Measurements from ENCODE around the gene NOTUM. TPM values are rescaled to one million over a fixed set of nuclear protein-coding genes. Genes with fewer than 3 reads are reported as not detected.

NOTUM gene
- total and polyA plus RNA-seq, 12 donors = 0.07 to 9.7 (median 0.69) TPM; not detected in 3

DNA sequence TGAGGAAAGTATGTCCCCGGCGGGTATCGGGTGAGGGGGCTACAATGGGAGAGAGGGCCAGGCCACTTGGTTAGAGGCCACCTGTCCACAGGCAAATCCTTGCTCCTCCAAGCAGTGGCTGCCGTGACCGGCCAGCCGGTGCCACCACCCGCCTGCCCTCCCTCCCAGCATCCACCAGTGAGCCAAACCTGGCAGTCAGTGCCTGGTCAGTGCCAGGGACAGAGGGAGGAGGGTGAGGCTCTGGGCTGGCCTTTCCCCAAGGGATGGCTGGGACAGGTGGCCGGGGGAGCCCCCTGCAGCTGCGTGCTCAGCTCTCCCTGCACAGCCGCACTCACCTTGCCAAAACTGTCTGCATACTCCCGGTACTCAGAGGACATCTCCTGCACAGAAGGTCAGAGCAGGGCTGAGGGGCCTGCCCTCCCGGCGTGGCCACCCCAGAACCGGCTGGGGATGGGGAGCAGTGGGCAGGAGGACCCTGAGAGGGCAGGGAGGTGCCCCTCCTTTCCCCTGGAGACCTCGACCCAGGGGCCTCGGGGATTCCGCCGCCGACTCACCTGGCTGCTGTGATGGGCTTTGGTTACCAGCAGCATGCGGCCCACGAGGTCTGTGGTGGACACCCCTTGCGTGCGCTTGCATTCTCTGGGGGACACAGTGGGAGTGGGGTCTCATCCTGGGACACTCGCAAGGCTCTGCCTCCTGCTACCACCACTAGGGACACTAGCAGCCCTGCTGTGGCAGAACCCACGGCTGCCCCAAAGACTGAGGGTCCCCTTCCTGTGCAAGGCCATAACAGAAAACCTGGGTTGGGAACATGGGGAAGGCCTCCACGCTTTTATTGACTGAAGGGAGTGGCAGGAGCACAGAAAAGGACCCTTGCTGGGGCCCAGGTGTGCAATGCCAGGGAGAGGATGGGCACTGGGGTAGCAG lies 53.5 kb downstream of the NOTUM start:
- TF ChIP-seq, protein P1, sequence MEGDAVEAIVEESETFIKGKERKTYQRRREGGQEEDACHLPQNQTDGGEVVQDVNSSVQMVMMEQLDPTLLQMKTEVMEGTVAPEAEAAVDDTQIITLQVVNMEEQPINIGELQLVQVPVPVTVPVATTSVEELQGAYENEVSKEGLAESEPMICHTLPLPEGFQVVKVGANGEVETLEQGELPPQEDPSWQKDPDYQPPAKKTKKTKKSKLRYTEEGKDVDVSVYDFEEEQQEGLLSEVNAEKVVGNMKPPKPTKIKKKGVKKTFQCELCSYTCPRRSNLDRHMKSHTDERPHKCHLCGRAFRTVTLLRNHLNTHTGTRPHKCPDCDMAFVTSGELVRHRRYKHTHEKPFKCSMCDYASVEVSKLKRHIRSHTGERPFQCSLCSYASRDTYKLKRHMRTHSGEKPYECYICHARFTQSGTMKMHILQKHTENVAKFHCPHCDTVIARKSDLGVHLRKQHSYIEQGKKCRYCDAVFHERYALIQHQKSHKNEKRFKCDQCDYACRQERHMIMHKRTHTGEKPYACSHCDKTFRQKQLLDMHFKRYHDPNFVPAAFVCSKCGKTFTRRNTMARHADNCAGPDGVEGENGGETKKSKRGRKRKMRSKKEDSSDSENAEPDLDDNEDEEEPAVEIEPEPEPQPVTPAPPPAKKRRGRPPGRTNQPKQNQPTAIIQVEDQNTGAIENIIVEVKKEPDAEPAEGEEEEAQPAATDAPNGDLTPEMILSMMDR (IDR thresholded peaks at IDR 0.05) = no peak
- no peak for TF ChIP-seq POLR2A (IDR thresholded peaks at IDR 0.05)
- Histone ChIP-seq H3K4me3 (no peak overlapping the region), H3K27me3 (no peaks in the 10 kb centered on the region), H3K27ac (no peak overlapping the region), H3K4me1 (replicated peaks in 1 of 2) (peaks cover 8 to 12% of the 10 kb centered on the region in 2 donors), H3K9me3 (replicated peaks in 1 of 3) (no peaks in the 10 kb centered on the region), H3K36me3 (replicated peaks in 1 of 2) (peaks cover 0 to 6% of the 10 kb centered on the region in 2 donors)
- WGBS, 4 donors = 92 to 97% (median 94%) methylated on average over 12 to 26 of the region's 26 CpGs
- DNase-seq = no peak
- intact Hi-C loops (cut with DNase I) = no loop called here

DNA sequence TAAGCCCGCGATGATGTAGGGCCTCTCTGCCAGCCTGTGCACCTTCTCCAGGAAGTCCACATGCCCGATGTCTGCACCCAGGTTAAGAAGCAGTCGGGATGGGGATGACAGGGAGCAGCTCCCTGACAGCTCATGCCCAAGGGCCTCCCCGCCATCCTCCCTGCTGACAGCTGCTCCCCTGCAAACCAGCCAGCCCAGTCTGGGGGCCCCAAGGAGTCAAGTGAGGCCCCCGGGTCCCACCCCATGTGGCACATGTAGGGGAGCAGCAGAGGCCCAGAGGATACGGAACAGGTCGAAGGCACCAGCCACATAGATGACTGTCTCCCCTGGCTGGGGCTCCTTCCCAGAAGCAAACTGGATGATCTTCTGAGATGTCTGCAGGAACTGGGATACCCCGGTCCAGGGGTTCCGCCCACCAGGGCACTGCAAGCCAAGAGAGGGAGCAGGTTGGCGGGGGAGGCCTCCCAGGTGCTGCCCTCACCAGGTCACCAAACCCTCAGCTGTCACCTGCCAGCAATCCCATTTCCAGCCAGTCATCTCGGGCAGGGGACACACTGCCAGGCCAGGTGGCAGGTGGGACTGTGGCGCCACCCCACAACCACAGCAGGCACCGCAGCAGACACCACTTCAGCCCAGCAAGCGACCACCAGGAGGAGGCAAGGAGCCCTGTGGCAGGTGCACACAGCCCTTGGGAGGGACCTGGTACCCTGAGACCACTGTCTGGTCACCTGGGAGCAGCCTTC lies 54.3 kb downstream of the NOTUM start:
- H3K36me3 ChIP-seq (replicated peaks in 1 of 2) = no peaks in the 10 kb centered on the region
- 87 to 94% (median 92%) methylated on average over 8 to 15 of the region's 15 CpGs for WGBS, 4 donors
- intact Hi-C loops (cut with DNase I) = no loop called here
- H3K27ac ChIP-seq = no peak overlapping the region
- no peak overlapping the region for H3K4me3 ChIP-seq
- TF ChIP-seq, protein P1 (IDR thresholded peaks at IDR 0.05) = no peak
- H3K4me1 ChIP-seq (replicated peaks in 1 of 2) = peaks cover 11 to 18% of the 10 kb centered on the region in 2 donors
- DNase-seq = no peak
- H3K27me3 ChIP-seq = peaks cover 4% of the 10 kb centered on the region
- H3K9me3 ChIP-seq (replicated peaks in 1 of 3) = no peaks in the 10 kb centered on the region

DNA sequence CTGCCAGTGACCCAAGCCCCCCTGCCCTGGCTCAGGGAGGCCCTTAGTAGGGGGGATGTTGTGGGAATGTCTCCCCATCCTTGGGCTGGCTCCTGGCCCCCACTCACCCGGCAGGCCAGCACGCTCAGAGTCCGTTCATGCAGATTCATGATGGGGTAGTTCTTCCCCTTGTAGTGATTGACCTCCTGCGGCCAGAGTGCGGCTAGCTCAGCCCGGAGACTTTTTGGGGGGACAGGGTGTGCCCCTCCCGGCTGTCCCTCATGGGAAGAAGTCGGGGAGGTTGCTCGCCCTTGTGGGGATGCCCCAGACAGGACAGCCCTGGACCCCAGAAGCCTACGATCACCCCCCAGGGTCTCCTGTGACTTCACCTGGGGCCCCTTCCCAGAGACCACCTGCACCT lies 55.0 kb downstream of the NOTUM start:
- peaks cover 11 to 20% of the 10 kb centered on the region in 2 donors for H3K4me1 ChIP-seq (replicated peaks in 1 of 2)
- no peak overlapping the region for H3K4me3 ChIP-seq
- intact Hi-C loops (cut with DNase I) = no loop called here
- H3K27me3 ChIP-seq = peaks cover 4% of the 10 kb centered on the region
- H3K9me3 ChIP-seq (replicated peaks in 1 of 3) = no peaks in the 10 kb centered on the region
- DNase-seq = no peak
- 96 to 97% (median 96%) methylated on average over 7 to 10 of the region's 10 CpGs for WGBS, 4 donors
- no peak overlapping the region for H3K27ac ChIP-seq
- no peak for TF ChIP-seq POLR2A (IDR thresholded peaks at IDR 0.05)
- TF ChIP-seq, protein P1 (IDR thresholded peaks at IDR 0.05) = no peak
- H3K36me3 ChIP-seq (replicated peaks in 1 of 2) = no peaks in the 10 kb centered on the region

DNA sequence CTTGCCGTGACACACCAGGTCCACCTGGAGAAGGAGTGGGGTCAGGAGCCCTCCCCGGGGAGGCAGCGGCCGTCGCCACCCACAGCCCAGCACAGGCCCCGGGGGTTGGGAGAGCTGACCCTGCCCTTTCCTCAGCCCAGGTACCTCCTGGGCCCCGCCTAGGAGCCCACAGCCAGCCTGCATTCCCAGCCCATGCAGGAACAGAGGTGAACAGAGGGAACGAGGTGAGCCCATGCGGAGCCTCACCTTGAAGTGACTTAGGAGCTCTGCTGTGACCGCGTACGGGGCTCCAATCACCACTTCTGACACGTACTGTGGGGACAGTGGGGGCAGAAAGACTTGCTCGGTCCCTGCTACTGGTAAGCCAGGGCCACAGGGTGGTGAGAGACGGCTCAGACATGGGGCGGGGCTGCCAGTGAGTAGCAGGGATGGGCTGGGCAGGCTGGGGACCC lies 55.5 kb downstream of the NOTUM start:
- no peak for DNase-seq
- WGBS, 4 donors = 94 to 97% (median 95%) methylated on average over 9 to 16 of the region's 16 CpGs
- no peak overlapping the region for H3K4me3 ChIP-seq
- H3K4me1 ChIP-seq (replicated peaks in 1 of 2) = peaks cover 7 to 19% of the 10 kb centered on the region in 2 donors
- H3K27me3 ChIP-seq = peaks cover 4% of the 10 kb centered on the region
- H3K36me3 ChIP-seq (replicated peaks in 1 of 2) = no peaks in the 10 kb centered on the region
- intact Hi-C loops (cut with DNase I) = no loop called here
- no peak overlapping the region for H3K27ac ChIP-seq
- H3K9me3 ChIP-seq (replicated peaks in 1 of 3) = no peaks in the 10 kb centered on the region
- TF ChIP-seq, protein P1 (IDR thresholded peaks at IDR 0.05) = no peak
